Right lung (tissue), 5 donors: ENCODE results near the gene KRT7. TPM values are rescaled to one million over a fixed set of nuclear protein-coding genes. Genes with fewer than 3 reads are reported as not detected.
"Not testable (repeated sequence)": the region's sequence is repeated elsewhere in the genome, so short reads cannot be mapped to it uniquely, and the experiment has no call there.

Experiments
- DNase-seq, 2 donors: peaks; one replicate each; pipeline ENCODE4 v3.0.0-alpha.2; 2013
- polyA plus RNA-seq, 5 donors: library from polyadenylated mRNA; unstranded; fragments of 120-200 nt; gene quantifications; one replicate each; pipeline versions ENCODE4 v1.2.1 to v1.2.3, GENCODE V29; 2013; ENCODE audit warnings: inconsistent platforms in 1 of 5, low replicate concordance in 1 of 5; ENCODE audit not compliant: insufficient read length in 5 of 5, insufficient read depth in 1 of 5

KRT7 gene
- polyA plus RNA-seq, 5 donors = 13.7 to 47.1 (median 24.3) TPM

- no peak for DNase-seq
Measured at GRCh38 chr12:52254965-52255751, 22.1 kb downstream of the KRT7 start.

- no peak for DNase-seq
Measured at GRCh38 chr12:52255926-52256583, 23.0 kb downstream of the KRT7 start.

GRCh38 chr12:52256584-52256935 lies 23.5 kb downstream of the KRT7 start:
- DNase-seq = no peak

- no peak for DNase-seq
Measured at GRCh38 chr12:52257074-52257551, 24.1 kb downstream of the KRT7 start.

GRCh38 chr12:52257922-52258321 lies 24.9 kb downstream of the KRT7 start:
- DNase-seq = not testable (repeated sequence)

- DNase-seq = no peak
Measured at GRCh38 chr12:52258335-52258901, 25.4 kb downstream of the KRT7 start.

- DNase-seq = no peak
Measured at GRCh38 chr12:52259657-52260243, 26.7 kb downstream of the KRT7 start.

- no peak for DNase-seq
Measured at GRCh38 chr12:52260361-52261207, 27.5 kb downstream of the KRT7 start.

- DNase-seq = no peak
Measured at GRCh38 chr12:52261208-52261484, 28.1 kb downstream of the KRT7 start.

- DNase-seq = no peak
Measured at GRCh38 chr12:52262286-52262685, 29.2 kb downstream of the KRT7 start.

GRCh38 chr12:52263761-52264434 lies 30.9 kb downstream of the KRT7 start:
- no peak for DNase-seq

GRCh38 chr12:52264435-52264825 lies 31.4 kb downstream of the KRT7 start:
- peak in 1 of 2 donors; percentile 55 for DNase-seq

GRCh38 chr12:52266514-52266913 lies 33.5 kb downstream of the KRT7 start:
- no peak for DNase-seq

- DNase-seq = no peak
Measured at GRCh38 chr12:52267266-52267665, 34.2 kb downstream of the KRT7 start.

GRCh38 chr12:52267699-52268098 lies 34.7 kb downstream of the KRT7 start:
- no peak for DNase-seq

- DNase-seq = no peak
Measured at GRCh38 chr12:52268212-52268611, 35.2 kb downstream of the KRT7 start.

GRCh38 chr12:52270541-52271070 lies 37.6 kb downstream of the KRT7 start:
- no peak for DNase-seq

GRCh38 chr12:52271158-52271557 lies 38.1 kb downstream of the KRT7 start:
- no peak for DNase-seq

GRCh38 chr12:52274521-52275120 lies 41.6 kb downstream of the KRT7 start, which contains the start of gene KRT86:
Gene KRT86 (plus strand): TSS chr12:52274645. CDS start chr12:52301917, 27,272 bp downstream.
- no peak for DNase-seq

- no peak for DNase-seq
Measured at GRCh38 chr12:52275686-52276085, 42.6 kb downstream of the KRT7 start.
